ENCODE results near the gene DLAT.
"Not testable (repeated sequence)": the region's sequence is repeated elsewhere in the genome, so short reads cannot be mapped to it uniquely, and the experiment has no call there.

DLAT gene

GRCh38 chr11:112042961-112043304 is 17.7 kb downstream of the DLAT start:
- no peak overlapping the region for H3K14ac ChIP-seq (ENCODE audit: low read length)
- H3K79me1 ChIP-seq (ENCODE audit: low read length), result no peaks in the 10 kb centered on the region
- H3K79me2 ChIP-seq (ENCODE audit: control insufficient read depth, insufficient read depth, low read length, poor library complexity), result no peaks in the 10 kb centered on the region
- no peak overlapping the region for H3K4ac ChIP-seq (ENCODE audit: low read depth, low read length)
- H3K18ac ChIP-seq (ENCODE audit: low read length), result no peak overlapping the region
- H3K9me3 ChIP-seq (ENCODE audit: insufficient read depth, low read depth, low read length), result no peaks in the 10 kb centered on the region
- H2BK12ac ChIP-seq (ENCODE audit: low read length), result no peak overlapping the region
- no peak overlapping the region for H4K91ac ChIP-seq (ENCODE audit: low read depth, low read length)
- no CpG with 5 or more reads among the region's 2 CpGs for WGBS (ENCODE audit: extremely low coverage, insufficient coverage, insufficient read length)
- H2BK120ac ChIP-seq (ENCODE audit: insufficient read depth, low read length, poor library complexity), result no peak overlapping the region
- H3K4me1 ChIP-seq (ENCODE audit: control insufficient read depth in 1 of 2, insufficient read depth in 2 of 2, low read length in 2 of 2), result no peaks in the 10 kb centered on the region
- H3K9ac ChIP-seq (ENCODE audit: low read length), result no peak overlapping the region
- no peak overlapping the region for H3K27ac ChIP-seq (ENCODE audit: low read depth, low read length)
- no peak overlapping the region for H3K23ac ChIP-seq (ENCODE audit: low read length)
- no peak overlapping the region for H2AK5ac ChIP-seq (ENCODE audit: low read length)
- H2AFZ ChIP-seq (ENCODE audit: insufficient read depth, low read length, poor library complexity), result no peak overlapping the region
- H2BK5ac ChIP-seq (ENCODE audit: low read depth, low read length, poor library complexity), result no peak overlapping the region
- H3K4me2 ChIP-seq (ENCODE audit: low read length), result no peak overlapping the region
- H3K36me3 ChIP-seq (ENCODE audit: control insufficient read depth in 1 of 2, insufficient read depth in 2 of 2, low read length in 2 of 2), result peaks cover 14 to 15% of the 10 kb centered on the region in 2 experiments
- no peak for DNase-seq
- no peak overlapping the region for H4K8ac ChIP-seq (ENCODE audit: low read depth, low read length)
- no peak overlapping the region for H4K12ac ChIP-seq (ENCODE audit: low read depth, low read length)
- H3K4me3 ChIP-seq (ENCODE audit: low read depth, low read length), result no peak overlapping the region
- no peaks in the 10 kb centered on the region for H3K27me3 ChIP-seq (ENCODE audit: insufficient read depth, low read length)

GRCh38 chr11:112044961-112045360 is 19.8 kb downstream of the DLAT start:
- no peak overlapping the region for H3K23ac ChIP-seq (ENCODE audit: low read length)
- H3K27me3 ChIP-seq (ENCODE audit: insufficient read depth, low read length), result no peaks in the 10 kb centered on the region
- no peak overlapping the region for H3K4me3 ChIP-seq (ENCODE audit: low read depth, low read length)
- peaks cover 12 to 13% of the 10 kb centered on the region in 2 experiments for H3K36me3 ChIP-seq (ENCODE audit: control insufficient read depth in 1 of 2, insufficient read depth in 2 of 2, low read length in 2 of 2)
- H2BK120ac ChIP-seq (ENCODE audit: insufficient read depth, low read length, poor library complexity), result no peak overlapping the region
- no peak overlapping the region for H3K14ac ChIP-seq (ENCODE audit: low read length)
- no peak overlapping the region for H2AFZ ChIP-seq (ENCODE audit: insufficient read depth, low read length, poor library complexity)
- H4K12ac ChIP-seq (ENCODE audit: low read depth, low read length), result no peak overlapping the region
- H2BK12ac ChIP-seq (ENCODE audit: low read length), result no peak overlapping the region
- no peaks in the 10 kb centered on the region for H3K79me1 ChIP-seq (ENCODE audit: low read length)
- no peak overlapping the region for H4K91ac ChIP-seq (ENCODE audit: low read depth, low read length)
- H3K9me3 ChIP-seq (ENCODE audit: insufficient read depth, low read depth, low read length), result no peaks in the 10 kb centered on the region
- H2BK5ac ChIP-seq (ENCODE audit: low read depth, low read length, poor library complexity), result no peak overlapping the region
- no peak overlapping the region for H3K27ac ChIP-seq (ENCODE audit: low read depth, low read length)
- H2AK5ac ChIP-seq (ENCODE audit: low read length), result no peak overlapping the region
- H3K4me2 ChIP-seq (ENCODE audit: low read length), result no peak overlapping the region
- no peak overlapping the region for H4K8ac ChIP-seq (ENCODE audit: low read depth, low read length)
- no CpG with 5 or more reads among the region's 4 CpGs for WGBS (ENCODE audit: extremely low coverage, insufficient coverage, insufficient read length)
- H3K18ac ChIP-seq (ENCODE audit: low read length), result no peak overlapping the region
- no peak overlapping the region for H3K4ac ChIP-seq (ENCODE audit: low read depth, low read length)
- no peaks in the 10 kb centered on the region for H3K4me1 ChIP-seq (ENCODE audit: control insufficient read depth in 1 of 2, insufficient read depth in 2 of 2, low read length in 2 of 2)
- no peak for DNase-seq
- H3K9ac ChIP-seq (ENCODE audit: low read length), result no peak overlapping the region
- no peaks in the 10 kb centered on the region for H3K79me2 ChIP-seq (ENCODE audit: control insufficient read depth, insufficient read depth, low read length, poor library complexity)

GRCh38 chr11:112046647-112047046 is 21.4 kb downstream of the DLAT start:
- not testable (repeated sequence) for H3K79me2 ChIP-seq (ENCODE audit: control insufficient read depth, insufficient read depth, low read length, poor library complexity); H3K4me2 ChIP-seq (ENCODE audit: low read length); H4K91ac ChIP-seq (ENCODE audit: low read depth, low read length); H3K4ac ChIP-seq (ENCODE audit: low read depth, low read length); H3K23ac ChIP-seq (ENCODE audit: low read length); H3K14ac ChIP-seq (ENCODE audit: low read length); DNase-seq; H3K9me3 ChIP-seq (ENCODE audit: insufficient read depth, low read depth, low read length); H3K4me3 ChIP-seq (ENCODE audit: low read depth, low read length); H2AK5ac ChIP-seq (ENCODE audit: low read length); H3K27ac ChIP-seq (ENCODE audit: low read depth, low read length); H4K8ac ChIP-seq (ENCODE audit: low read depth, low read length); H3K9ac ChIP-seq (ENCODE audit: low read length); H2BK120ac ChIP-seq (ENCODE audit: insufficient read depth, low read length, poor library complexity); H2BK5ac ChIP-seq (ENCODE audit: low read depth, low read length, poor library complexity); H2BK12ac ChIP-seq (ENCODE audit: low read length); H4K12ac ChIP-seq (ENCODE audit: low read depth, low read length); H3K79me1 ChIP-seq (ENCODE audit: low read length); H3K4me1 ChIP-seq (ENCODE audit: control insufficient read depth in 1 of 2, insufficient read depth in 2 of 2, low read length in 2 of 2); H2AFZ ChIP-seq (ENCODE audit: insufficient read depth, low read length, poor library complexity); H3K27me3 ChIP-seq (ENCODE audit: insufficient read depth, low read length); H3K18ac ChIP-seq (ENCODE audit: low read length)
- peaks cover 14 to 15% of the 10 kb centered on the region in 2 experiments for H3K36me3 ChIP-seq (ENCODE audit: control insufficient read depth in 1 of 2, insufficient read depth in 2 of 2, low read length in 2 of 2)
- no CpG with 5 or more reads among the region's 2 CpGs for WGBS (ENCODE audit: extremely low coverage, insufficient coverage, insufficient read length)

GRCh38 chr11:112048256-112048655 is 23.0 kb downstream of the DLAT start:
- not testable (repeated sequence) for H4K91ac ChIP-seq (ENCODE audit: low read depth, low read length); H4K12ac ChIP-seq (ENCODE audit: low read depth, low read length); H3K79me1 ChIP-seq (ENCODE audit: low read length); H3K79me2 ChIP-seq (ENCODE audit: control insufficient read depth, insufficient read depth, low read length, poor library complexity); H3K9me3 ChIP-seq (ENCODE audit: insufficient read depth, low read depth, low read length); H3K4me1 ChIP-seq (ENCODE audit: control insufficient read depth in 1 of 2, insufficient read depth in 2 of 2, low read length in 2 of 2); H2BK12ac ChIP-seq (ENCODE audit: low read length); H3K9ac ChIP-seq (ENCODE audit: low read length); H3K4me3 ChIP-seq (ENCODE audit: low read depth, low read length); H3K23ac ChIP-seq (ENCODE audit: low read length); H2BK5ac ChIP-seq (ENCODE audit: low read depth, low read length, poor library complexity); H2BK120ac ChIP-seq (ENCODE audit: insufficient read depth, low read length, poor library complexity); H4K8ac ChIP-seq (ENCODE audit: low read depth, low read length); H3K27me3 ChIP-seq (ENCODE audit: insufficient read depth, low read length); H3K27ac ChIP-seq (ENCODE audit: low read depth, low read length); H3K4ac ChIP-seq (ENCODE audit: low read depth, low read length); H2AFZ ChIP-seq (ENCODE audit: insufficient read depth, low read length, poor library complexity); H2AK5ac ChIP-seq (ENCODE audit: low read length); H3K14ac ChIP-seq (ENCODE audit: low read length); H3K4me2 ChIP-seq (ENCODE audit: low read length); H3K18ac ChIP-seq (ENCODE audit: low read length); DNase-seq
- WGBS (ENCODE audit: extremely low coverage, insufficient coverage, insufficient read length), result no CpG with 5 or more reads among the region's 3 CpGs
- peaks cover 17 to 22% of the 10 kb centered on the region in 2 experiments for H3K36me3 ChIP-seq (ENCODE audit: control insufficient read depth in 1 of 2, insufficient read depth in 2 of 2, low read length in 2 of 2)
